Raji (cell line): Measurements from ENCODE around the gene COL6A3.

Experiments
- POLR2A ChIP-seq: IDR thresholded peaks from 2 replicates; pipeline ENCODE4 v1.6.1; 2011; ENCODE audit warnings: low read depth, low read length, control low read depth; ENCODE audit not compliant: insufficient read depth

The COL6A3 gene

GRCh38 chr2:237407700-237408099, 6.3 kb downstream of the COL6A3 start:
- no peak for TF ChIP-seq POLR2A

- TF ChIP-seq POLR2A = no peak
Observed at GRCh38 chr2:237406371-237406895, 7.5 kb downstream of the COL6A3 start.

- TF ChIP-seq POLR2A = no peak
Observed at GRCh38 chr2:237405605-237406004, 8.4 kb downstream of the COL6A3 start.

DNA sequence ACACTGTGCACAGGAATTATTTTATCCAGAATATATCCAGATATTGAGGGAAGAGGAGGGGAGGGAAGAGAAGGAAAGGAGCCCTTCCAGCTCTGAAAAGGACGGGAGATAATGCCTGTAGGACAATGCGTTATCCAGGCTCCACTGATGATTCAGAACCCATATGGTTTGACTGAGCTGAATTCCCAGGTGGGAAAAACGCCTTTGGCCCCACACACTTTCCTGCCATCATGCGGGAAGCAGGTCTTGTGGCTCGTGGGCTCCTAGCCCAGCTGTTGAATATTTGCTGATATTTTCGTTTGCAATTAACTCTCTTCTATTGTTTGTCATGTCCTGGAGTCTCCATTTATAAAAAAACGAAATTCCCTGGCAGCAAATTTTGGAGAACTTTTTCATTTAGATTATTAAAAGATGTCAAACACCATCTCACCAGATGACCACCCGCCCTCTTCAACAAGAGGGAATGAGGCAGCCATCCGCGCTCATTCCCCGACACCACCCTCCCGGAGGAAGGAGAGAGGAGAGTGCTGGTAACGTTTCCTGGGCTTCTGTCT, 8.9 kb downstream of the COL6A3 start:
- TF ChIP-seq POLR2A = no peak

DNA sequence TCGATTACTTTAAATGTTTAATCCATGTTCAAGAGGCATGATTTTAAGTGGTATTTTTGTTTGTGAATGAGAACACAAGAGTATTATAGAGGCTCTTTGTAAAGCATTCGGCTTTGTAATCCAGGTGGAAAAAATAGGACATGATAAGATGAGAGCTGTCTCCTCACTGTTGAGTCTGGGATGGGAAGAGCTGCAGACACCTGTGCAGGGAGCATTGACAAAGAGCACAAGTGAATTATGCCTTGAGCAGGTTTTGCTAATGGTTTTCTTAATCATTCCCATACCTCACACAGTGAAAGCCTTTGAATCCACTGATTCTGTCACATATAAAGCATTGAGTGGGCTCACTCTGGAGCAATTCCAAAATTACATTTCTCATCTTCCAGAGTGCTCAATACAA, 9.6 kb downstream of the COL6A3 start:
- TF ChIP-seq POLR2A = no peak

DNA sequence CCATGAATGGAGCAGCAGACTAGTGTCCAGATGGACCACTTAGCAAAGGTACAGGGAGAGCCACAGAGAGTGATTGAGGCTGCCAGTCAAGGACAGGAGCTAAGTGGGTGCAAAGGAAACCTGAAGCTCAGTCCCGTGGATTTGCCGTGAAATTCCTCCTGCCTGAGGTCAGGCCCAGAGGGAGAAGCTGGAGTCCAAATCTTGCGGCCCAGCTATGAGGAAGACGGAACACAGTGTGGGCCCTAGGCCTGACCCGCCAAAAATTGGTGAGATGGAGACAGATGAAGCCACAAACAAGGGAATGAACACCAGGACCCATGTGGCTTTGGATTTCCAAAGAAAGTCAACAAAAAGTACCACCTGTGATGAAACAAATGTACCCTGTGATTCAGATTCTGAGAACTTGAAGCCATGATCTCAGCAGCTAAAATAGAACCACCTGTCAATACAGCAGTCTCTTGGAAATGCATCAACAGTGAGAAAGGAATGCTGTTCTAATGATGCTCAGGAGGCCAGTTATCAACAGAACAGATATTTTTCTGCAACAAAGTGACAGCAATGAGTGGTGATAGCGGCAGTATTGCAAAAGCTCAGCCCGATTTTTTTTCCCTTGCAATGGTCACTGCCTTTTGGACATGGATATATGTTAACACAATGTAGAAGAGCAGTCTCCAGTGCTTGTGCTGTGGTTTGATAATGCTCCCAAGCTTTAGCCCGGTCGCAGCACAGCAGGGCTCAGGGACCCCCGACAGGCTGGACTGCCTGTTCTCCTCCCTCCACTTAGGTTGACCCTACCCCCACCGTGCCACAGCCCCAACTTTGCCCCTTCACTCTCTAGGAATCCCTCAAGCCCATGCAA, 10.7 kb downstream of the COL6A3 start:
- no peak for TF ChIP-seq POLR2A

DNA sequence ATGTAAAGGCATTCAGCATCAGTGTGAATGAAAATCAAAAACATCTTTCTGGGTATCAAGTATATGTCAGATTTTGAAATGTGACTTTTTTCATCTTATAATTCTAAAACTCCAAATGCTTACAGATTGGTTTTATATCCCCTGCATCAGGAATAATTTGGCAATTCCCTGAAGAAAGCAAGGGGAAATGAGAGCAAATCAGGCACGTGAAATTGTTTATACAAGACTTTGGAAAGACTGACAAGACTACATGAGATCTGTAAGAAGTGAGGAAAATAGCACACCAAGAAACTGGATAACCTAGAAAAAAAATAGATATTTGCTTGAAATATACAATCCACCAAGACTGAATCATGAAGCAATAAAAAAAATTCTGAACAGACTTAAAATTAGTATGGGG, 13.8 kb downstream of the COL6A3 start:
- no peak for TF ChIP-seq POLR2A

DNA sequence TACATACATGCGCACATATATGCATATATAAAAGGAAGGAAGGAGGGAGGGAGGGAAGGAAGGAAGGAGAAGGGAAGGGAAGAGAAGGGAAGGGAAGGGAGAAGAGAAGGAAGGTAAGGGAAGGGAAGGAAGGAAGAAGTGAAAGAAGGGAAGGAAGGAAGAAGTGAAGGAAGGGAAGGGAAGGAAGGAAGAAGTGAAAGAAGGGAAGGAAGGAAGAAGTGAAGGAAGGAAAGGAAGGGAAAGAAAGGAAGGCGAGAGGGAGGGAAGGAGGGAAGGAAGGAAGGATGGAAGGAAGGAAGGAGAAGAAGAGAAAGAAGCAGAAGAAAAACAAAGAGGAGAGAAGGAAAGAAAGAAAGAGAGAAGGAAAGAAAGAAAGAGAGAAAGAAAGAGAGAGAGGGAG, 16.9 kb downstream of the COL6A3 start:
- TF ChIP-seq POLR2A = no peak

DNA sequence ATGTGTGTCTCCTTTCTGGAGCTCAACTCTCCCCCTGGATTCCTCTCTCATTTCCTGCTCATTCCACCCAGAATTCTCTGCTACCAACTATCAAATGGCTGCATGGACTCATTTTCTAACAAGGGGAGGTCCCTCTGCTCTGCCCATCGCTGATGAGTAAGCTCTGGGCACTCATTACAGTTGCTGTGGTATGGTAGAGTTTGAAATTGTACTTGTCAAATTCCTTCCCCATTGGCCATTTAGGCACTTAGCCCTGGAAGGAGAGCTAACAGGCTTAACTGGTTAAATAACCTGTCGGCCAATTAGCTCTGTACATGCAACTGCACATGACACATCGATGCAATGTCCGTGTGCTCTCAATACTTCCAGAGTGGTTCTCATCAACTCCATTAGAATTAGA, 20.4 kb downstream of the COL6A3 start:
- TF ChIP-seq POLR2A = no peak

GRCh38 chr2:237392186-237392585, 21.8 kb downstream of the COL6A3 start:
- no peak for TF ChIP-seq POLR2A

- TF ChIP-seq POLR2A = no peak
Observed at GRCh38 chr2:237391140-237391539, 22.8 kb downstream of the COL6A3 start.

DNA sequence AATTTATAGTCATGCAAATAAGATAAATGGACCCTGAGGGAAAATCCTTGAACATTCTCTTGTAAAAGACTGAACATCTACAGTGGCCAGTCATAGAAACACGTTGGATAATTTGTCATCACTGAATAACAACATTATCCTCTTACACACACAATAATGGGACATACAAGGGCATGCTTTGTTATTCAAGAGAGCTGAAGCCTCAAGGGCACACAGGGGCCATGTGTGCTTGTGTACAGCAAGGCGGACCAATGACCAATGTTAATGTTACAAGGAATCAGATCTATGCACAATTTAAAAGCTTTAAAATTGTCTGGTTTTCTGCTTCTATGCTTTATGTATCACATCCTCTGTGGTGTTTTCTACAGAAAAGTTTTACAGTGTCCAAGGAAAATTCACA, 23.7 kb downstream of the COL6A3 start:
- TF ChIP-seq POLR2A = no peak

- no peak for TF ChIP-seq POLR2A
Observed at GRCh38 chr2:237389831-237390230, 24.1 kb downstream of the COL6A3 start.

DNA sequence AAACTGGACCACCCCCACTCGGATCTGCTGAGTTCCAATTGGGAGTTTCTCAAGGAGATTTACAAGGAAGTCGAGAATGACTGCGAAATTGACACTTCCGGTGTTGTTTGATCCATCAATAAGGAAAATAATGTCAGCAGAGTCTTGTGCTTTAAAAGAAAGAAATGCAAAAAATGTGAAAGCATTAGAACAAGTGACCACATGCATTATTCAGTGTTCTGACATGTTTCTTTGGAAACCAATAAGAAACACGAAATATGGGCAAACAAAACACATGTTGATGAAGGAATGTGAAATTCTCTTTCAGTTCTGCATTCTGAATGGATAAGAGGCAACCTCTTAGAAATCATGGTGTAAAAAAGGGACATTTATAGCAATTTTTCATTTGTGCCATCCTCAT, 25.9 kb downstream of the COL6A3 start:
- no peak for TF ChIP-seq POLR2A

DNA sequence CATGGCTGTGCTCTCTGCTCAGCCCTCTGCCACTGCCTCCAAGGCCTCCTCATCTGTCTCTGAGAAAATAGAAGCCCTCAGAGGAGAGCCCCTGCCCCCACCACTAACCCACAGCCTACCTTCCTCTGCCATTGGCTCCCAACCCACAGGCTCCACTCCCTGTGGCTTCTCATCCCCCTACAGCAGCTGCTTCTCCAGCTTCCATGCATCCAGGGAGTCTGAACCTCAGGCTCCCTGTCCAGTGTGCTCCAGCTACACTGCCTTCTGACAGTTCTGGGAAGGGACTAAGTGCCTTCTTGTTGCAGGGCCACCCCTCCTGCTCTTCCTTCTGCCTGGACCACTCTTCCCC, 29.3 kb downstream of the COL6A3 start:
- no peak for TF ChIP-seq POLR2A

GRCh38 chr2:237383991-237384671, 29.8 kb downstream of the COL6A3 start:
- no peak for TF ChIP-seq POLR2A
